ENCODE results near the gene PRMT5. TPM values are rescaled to one million over a fixed set of nuclear protein-coding genes. Genes with fewer than 3 reads are reported as not detected.
A peak's percentile ranks its signal among the peaks of the same experiment; 100 is the strongest.

The PRMT5 gene
- total RNA-seq, 4 donors from 2014 or later: 57.9 to 126 (median 75.6) TPM

GRCh38 chr14:22925513-22925912, 3.7 kb downstream of the PRMT5 start:
- DNase-seq: no peak
- Histone ChIP-seq H3K9me3 (no peaks in the 10 kb centered on the region), H3K27me3 (no peaks in the 10 kb centered on the region), H3K4me3 (no peak overlapping the region), H3K27ac (no peak overlapping the region), H3K36me3 (no peaks in the 10 kb centered on the region), H3K4me1 (peaks cover 0 to 10% of the 10 kb centered on the region in 2 donors)
- TF ChIP-seq POLR2A (IDR thresholded peaks at IDR 0.05) (no peak), CTCF (IDR thresholded peaks at IDR 0.05) (no peak)
- intact Hi-C loops (cut with DNase I; ENCODE audit: low total_unique reads): no loop called here

GRCh38 chr14:22923746-22924145, 5.4 kb downstream of the PRMT5 start:
- Histone ChIP-seq H3K4me1 (peaks cover 3 to 8% of the 10 kb centered on the region in 2 donors), H3K9me3 (no peaks in the 10 kb centered on the region), H3K27ac (no peak overlapping the region), H3K27me3 (no peaks in the 10 kb centered on the region), H3K36me3 (no peaks in the 10 kb centered on the region), H3K4me3 (no peak overlapping the region)
- TF ChIP-seq CTCF (IDR thresholded peaks at IDR 0.05): no peak
- TF ChIP-seq POLR2A (IDR thresholded peaks at IDR 0.05): no peak
- DNase-seq: no peak
- intact Hi-C loops (cut with DNase I; ENCODE audit: low total_unique reads): no loop called here

- DNase-seq: no peak
- intact Hi-C loops (cut with DNase I; ENCODE audit: low total_unique reads): no loop called here
- Histone ChIP-seq H3K4me1 (peaks cover 3 to 10% of the 10 kb centered on the region in 2 donors), H3K4me3 (no peak overlapping the region), H3K36me3 (no peaks in the 10 kb centered on the region), H3K27me3 (no peaks in the 10 kb centered on the region), H3K27ac (no peak overlapping the region), H3K9me3 (no peaks in the 10 kb centered on the region)
- TF ChIP-seq POLR2A (IDR thresholded peaks at IDR 0.05) (no peak), CTCF (IDR thresholded peaks at IDR 0.05) (no peak)
Observed at GRCh38 chr14:22922294-22922693, 6.9 kb downstream of the PRMT5 start.

GRCh38 chr14:22920697-22921096, 8.5 kb downstream of the PRMT5 start:
- intact Hi-C loops (cut with DNase I; ENCODE audit: low total_unique reads): no loop called here

GRCh38 chr14:22919601-22919921, 9.6 kb downstream of the PRMT5 start:
- intact Hi-C loops (cut with DNase I; ENCODE audit: low total_unique reads): no loop called here
- Histone ChIP-seq H3K36me3 (no peaks in the 10 kb centered on the region), H3K4me3 (peak overlapping the region; percentile 25 to 34)

More at GRCh38 chr14:22920697-22921096, 8.5 kb downstream of the PRMT5 start:
- Histone ChIP-seq H3K9me3 (no peaks in the 10 kb centered on the region), H3K36me3 (no peaks in the 10 kb centered on the region), H3K27ac (no peak overlapping the region), H3K4me3 (no peak overlapping the region), H3K27me3 (no peaks in the 10 kb centered on the region), H3K4me1 (peaks cover 3 to 23% of the 10 kb centered on the region in 2 donors)
- no peak for TF ChIP-seq POLR2A (IDR thresholded peaks at IDR 0.05)
- no peak for TF ChIP-seq CTCF (IDR thresholded peaks at IDR 0.05)
- DNase-seq: no peak

More at GRCh38 chr14:22919601-22919921, 9.6 kb downstream of the PRMT5 start:
- no peak for DNase-seq
- no peaks in the 10 kb centered on the region for H3K9me3 ChIP-seq
- H3K27me3 ChIP-seq: no peaks in the 10 kb centered on the region
- peak overlapping the region; percentile 85 to 91 for H3K27ac ChIP-seq
- TF ChIP-seq CTCF (IDR thresholded peaks at IDR 0.05): no peak
- no peak for TF ChIP-seq POLR2A (IDR thresholded peaks at IDR 0.05)
- peaks cover 3 to 23% of the 10 kb centered on the region in 2 donors for H3K4me1 ChIP-seq
